ENCODE data around the gene NDUFAF3.

Gene NDUFAF3

DNA sequence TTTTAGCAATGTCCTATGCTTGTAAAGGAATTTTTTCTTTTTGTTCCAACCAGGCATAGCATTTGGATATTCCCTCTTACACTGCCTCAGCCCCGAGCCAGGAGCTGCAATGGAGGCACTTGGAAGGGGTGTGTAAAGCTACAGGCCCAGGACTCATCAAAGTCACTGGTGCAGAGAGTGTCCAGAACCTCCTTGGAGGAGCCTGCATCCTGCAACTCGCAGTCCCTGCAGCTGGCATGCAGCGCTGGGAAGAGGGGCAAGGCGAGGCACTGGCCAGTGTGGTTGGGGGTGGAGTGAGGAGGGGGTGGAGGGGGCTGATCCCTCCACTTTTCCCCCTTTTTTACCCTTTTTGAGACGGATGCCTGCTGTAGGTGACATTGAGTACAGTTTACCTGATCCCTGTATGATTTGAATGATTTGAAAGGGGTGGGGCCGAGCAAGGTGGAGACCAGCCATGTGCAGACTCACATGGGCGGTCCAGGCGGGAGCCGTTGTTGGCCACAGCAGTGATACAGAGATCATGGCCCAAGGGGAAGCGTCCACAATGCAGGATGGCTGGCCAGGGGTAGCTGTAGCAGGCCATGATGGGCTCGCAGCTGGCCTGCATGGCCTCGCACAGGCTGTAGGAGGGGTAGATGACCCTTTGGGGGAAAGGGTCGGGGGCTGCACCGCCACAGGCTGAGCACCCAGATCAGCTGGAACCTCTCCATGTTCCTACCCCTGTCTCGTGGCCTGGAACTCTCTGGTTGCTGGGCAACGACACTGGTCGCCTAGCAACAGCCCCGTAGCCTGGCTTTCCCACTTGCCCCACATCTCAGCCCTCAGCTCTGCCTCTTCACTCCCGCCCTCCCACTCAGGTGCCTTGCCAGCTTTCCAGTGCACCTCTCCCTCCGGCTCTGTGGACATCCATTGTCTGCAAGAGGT is 23.9 kb upstream of the NDUFAF3 start (continued):
- peak; percentile 41 for TF ChIP-seq ZFHX2 (tag by site-specific recombination; conservative IDR thresholded peaks at IDR 0.05)
- TF ChIP-seq ZNF747 (tag by site-specific recombination; IDR thresholded peaks at IDR 0.05): no peak
- TF ChIP-seq FEZF1 (tag by site-specific recombination; IDR thresholded peaks at IDR 0.05): no peak
- TF ChIP-seq HOXC10 (CRISPR knock-in tag; IDR thresholded peaks at IDR 0.05): no peak
- TF ChIP-seq, protein P1, sequence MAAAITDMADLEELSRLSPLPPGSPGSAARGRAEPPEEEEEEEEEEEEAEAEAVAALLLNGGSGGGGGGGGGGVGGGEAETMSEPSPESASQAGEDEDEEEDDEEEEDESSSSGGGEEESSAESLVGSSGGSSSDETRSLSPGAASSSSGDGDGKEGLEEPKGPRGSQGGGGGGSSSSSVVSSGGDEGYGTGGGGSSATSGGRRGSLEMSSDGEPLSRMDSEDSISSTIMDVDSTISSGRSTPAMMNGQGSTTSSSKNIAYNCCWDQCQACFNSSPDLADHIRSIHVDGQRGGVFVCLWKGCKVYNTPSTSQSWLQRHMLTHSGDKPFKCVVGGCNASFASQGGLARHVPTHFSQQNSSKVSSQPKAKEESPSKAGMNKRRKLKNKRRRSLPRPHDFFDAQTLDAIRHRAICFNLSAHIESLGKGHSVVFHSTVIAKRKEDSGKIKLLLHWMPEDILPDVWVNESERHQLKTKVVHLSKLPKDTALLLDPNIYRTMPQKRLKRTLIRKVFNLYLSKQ (tag by site-specific recombination; IDR thresholded peaks at IDR 0.05; ENCODE audit: borderline replicate concordance): no peak
- no peak for TF ChIP-seq ZNF19 (tag by site-specific recombination; IDR thresholded peaks at IDR 0.05; ENCODE audit: low read depth)
- peak; percentile 97 for TF ChIP-seq MYNN (tag by site-specific recombination; IDR thresholded peaks at IDR 0.05; ENCODE audit: borderline replicate concordance)
- no peak for TF ChIP-seq ZNF426 (tag by site-specific recombination; IDR thresholded peaks at IDR 0.05)

DNA sequence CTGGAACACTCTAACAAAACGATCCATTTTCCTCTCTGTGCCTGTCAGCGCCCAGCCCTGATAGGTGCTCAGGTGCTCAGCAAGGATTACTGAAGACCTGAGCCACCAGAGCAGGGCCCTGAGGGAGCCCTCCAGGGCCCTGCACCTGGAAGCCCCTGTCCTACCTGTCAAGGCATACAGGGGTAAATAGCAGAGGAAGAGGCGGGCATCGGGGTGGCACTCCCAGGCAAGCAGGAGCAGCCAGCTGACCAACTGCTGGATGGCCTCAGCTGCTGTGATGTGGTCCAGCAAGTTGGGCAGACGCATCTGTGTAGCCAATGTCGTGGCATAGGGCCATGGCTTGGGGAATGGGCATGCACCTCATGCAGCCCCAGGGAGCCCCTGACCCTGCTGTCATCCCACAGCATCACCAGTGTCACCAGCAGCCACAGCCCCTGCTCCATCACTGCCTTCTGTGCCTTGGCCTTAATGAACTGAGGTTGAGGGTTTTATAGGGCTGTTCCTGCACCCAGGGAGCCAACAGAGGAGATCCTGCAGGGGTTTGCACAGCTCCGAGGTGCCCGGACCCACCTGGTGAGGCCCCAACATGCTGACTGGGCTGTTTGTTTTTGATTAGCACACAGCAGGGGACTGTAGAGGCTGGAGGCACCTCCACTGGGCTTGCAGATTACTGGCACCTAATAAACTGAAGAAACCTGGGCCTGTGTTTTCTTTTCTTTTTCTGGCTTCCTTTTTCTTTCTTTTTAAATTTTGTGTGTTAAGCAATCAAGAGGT is 22.6 kb upstream of the NDUFAF3 start:
- ChIA-PET POLR2A (interaction anchor here (5.6 kb wide), 1 partner anchor 8 kb away, joined by 34 read pairs; the partner anchor contains the start of gene WDR6), CTCF (interaction anchor here (1.7 kb wide), 1 partner anchor 11 kb away, joined by 5 read pairs; no protein-coding TSS in a partner anchor)
- Histone ChIP-seq H3K4me3 (ENCODE audit: low read depth, low read length) (no peak overlapping the region), H3K9me3 (ENCODE audit: control insufficient read depth, insufficient read depth, low read depth, low read length) (no peaks in the 10 kb centered on the region), H3K36me3 (ENCODE audit: control insufficient read depth in 2 of 2, insufficient read depth in 1 of 2, low read length in 2 of 2) (peaks cover 0 to 12% of the 10 kb centered on the region in 2 experiments; a peak in 2 of 3 replicates), H3K4me1 (ENCODE audit: control insufficient read depth, insufficient read depth, low read length) (peaks cover 13% of the 10 kb centered on the region), H3K27ac (ENCODE audit: extremely low read depth, low read depth, low read length) (peak overlapping the region; percentile 52)
- TF ChIP-seq, protein P2, sequence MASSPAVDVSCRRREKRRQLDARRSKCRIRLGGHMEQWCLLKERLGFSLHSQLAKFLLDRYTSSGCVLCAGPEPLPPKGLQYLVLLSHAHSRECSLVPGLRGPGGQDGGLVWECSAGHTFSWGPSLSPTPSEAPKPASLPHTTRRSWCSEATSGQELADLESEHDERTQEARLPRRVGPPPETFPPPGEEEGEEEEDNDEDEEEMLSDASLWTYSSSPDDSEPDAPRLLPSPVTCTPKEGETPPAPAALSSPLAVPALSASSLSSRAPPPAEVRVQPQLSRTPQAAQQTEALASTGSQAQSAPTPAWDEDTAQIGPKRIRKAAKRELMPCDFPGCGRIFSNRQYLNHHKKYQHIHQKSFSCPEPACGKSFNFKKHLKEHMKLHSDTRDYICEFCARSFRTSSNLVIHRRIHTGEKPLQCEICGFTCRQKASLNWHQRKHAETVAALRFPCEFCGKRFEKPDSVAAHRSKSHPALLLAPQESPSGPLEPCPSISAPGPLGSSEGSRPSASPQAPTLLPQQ (tag by site-specific recombination; IDR thresholded peaks at IDR 0.05): 0 out of 2 replicates have a peak, but pooled peaks have one; percentile 43
- TF ChIP-seq ZNF423 (tag by site-specific recombination; IDR thresholded peaks at IDR 0.05) (peak; percentile 94), GLIS1 (tag by site-specific recombination; IDR thresholded peaks at IDR 0.05) (peak; percentile 96), ZBTB8A (tag by site-specific recombination; IDR thresholded peaks at IDR 0.05) (peak; percentile 53), TRIM28 (IDR thresholded peaks at IDR 0.05; ENCODE audit: borderline replicate concordance, low read length) (no peak), ZNF544 (tag by site-specific recombination; IDR thresholded peaks at IDR 0.05) (no peak), ZNF626 (tag by site-specific recombination; IDR thresholded peaks at IDR 0.05) (no peak), ZNF341 (tag by site-specific recombination; IDR thresholded peaks at IDR 0.05; ENCODE audit: low read depth) (peak; percentile 31; the same call in 1 of the 2 replicates), ZNF558 (tag by site-specific recombination; IDR thresholded peaks at IDR 0.05) (no peak), ZIC2 (tag by site-specific recombination; IDR thresholded peaks at IDR 0.05) (peak; percentile 99)
- TF ChIP-seq, protein P3, sequence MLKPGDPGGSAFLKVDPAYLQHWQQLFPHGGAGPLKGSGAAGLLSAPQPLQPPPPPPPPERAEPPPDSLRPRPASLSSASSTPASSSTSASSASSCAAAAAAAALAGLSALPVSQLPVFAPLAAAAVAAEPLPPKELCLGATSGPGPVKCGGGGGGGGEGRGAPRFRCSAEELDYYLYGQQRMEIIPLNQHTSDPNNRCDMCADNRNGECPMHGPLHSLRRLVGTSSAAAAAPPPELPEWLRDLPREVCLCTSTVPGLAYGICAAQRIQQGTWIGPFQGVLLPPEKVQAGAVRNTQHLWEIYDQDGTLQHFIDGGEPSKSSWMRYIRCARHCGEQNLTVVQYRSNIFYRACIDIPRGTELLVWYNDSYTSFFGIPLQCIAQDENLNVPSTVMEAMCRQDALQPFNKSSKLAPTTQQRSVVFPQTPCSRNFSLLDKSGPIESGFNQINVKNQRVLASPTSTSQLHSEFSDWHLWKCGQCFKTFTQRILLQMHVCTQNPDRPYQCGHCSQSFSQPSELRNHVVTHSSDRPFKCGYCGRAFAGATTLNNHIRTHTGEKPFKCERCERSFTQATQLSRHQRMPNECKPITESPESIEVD (tag by site-specific recombination; IDR thresholded peaks at IDR 0.05): peak; percentile 45; the same call in 1 of the 2 replicates
